GM21390 (cell line): ENCODE measurements around the gene RPTOR.
"Not testable (repeated sequence)": the region's sequence is repeated elsewhere in the genome, so short reads cannot be mapped to it uniquely, and the experiment has no call there.

ENCODE experiments used
- ATAC-seq: cut with Tn5 transposase; IDR thresholded peaks from one replicate; pipeline ENCODE4 v1.9.1; 2021; ENCODE audit not compliant: unreplicated experiment

The RPTOR gene

GRCh38 chr17:80755650-80756405, 211.2 kb downstream of the RPTOR start:
- ATAC-seq = no peak

DNA sequence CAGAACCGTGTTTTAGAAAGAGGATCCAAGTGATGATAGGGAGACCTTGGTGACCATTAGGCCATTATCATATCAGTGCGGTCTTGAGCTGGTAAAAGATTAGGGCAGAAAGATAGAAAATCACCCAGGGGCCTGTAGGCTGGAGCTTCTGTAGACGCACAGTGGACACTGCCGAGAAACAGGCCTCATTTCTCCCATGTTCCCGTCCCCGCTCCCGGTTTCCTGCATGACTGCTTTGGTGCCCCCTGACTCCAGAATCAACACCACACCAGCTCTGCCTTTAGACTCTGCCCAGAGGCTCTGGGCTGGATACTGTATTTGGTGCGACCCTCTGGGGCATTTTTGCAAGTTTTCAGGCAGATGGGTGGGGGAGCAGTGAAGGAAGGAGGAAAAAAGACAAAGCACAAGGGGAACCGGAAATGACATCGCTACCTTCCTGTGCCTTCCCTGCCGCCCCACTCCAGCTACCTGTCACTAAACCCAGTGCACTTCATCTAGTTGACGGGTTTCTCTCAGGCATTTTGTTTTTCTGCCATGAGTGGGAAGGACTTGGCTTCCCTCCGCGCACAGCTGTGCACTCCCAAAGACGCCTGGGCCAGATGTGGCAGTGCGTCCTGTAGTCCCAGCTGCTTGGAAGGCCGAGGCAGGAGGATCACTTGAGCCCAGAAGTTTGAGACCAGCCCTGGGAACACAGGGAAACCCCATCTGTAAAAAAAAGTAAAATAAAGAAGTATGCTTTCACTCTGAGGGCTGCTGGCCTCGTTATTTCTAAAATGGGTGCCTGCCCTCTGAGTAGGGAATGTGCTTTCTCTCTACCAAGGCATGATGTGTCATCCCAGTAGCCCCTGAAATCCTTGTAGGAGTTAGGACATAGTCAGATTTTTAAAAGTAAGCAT, 214.1 kb downstream of the RPTOR start:
- ATAC-seq = no peak

GRCh38 chr17:80759377-80759673, 214.7 kb downstream of the RPTOR start:
- no peak for ATAC-seq

DNA sequence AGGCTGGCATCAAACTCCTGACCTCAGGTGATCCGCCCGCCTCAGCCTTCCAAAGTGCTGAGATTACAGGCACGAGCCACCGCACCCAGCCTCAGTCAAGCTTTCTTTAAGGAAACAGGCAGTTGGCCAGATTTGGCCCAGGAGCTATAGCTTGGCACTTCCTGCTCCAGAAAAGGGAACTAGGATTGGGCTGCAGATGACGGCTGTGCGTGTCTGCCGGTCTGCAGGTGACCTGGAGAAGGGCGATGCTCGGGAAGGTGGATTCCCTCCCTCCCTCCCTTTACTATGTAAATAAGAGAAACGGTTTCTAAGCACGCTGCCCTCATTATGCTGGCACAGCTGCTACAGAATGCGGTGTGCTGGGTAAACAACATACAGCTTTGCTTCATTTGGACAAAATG, 215.9 kb downstream of the RPTOR start:
- ATAC-seq = no peak

GRCh38 chr17:80761110-80761871, 216.7 kb downstream of the RPTOR start:
- ATAC-seq = no peak

DNA sequence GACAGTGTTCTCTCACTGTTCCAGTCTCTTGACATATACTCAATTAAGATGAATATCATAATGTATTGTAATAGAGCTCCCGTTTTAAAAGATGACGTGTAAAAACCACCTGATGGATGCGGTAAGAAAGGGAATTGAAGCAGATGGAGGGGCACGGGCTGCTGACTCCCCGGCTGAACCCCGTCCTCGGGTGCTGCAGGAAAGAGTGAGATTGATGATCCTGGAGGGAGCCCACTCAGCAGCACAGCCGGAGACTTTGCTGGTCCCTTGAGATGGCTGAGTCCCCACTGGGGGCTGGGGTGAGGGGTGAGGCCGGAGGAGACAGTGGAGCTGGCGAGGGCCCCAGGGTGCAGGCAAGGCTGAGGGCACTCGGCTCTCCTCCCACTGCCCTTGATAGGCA, 217.4 kb downstream of the RPTOR start:
- ATAC-seq = no peak

DNA sequence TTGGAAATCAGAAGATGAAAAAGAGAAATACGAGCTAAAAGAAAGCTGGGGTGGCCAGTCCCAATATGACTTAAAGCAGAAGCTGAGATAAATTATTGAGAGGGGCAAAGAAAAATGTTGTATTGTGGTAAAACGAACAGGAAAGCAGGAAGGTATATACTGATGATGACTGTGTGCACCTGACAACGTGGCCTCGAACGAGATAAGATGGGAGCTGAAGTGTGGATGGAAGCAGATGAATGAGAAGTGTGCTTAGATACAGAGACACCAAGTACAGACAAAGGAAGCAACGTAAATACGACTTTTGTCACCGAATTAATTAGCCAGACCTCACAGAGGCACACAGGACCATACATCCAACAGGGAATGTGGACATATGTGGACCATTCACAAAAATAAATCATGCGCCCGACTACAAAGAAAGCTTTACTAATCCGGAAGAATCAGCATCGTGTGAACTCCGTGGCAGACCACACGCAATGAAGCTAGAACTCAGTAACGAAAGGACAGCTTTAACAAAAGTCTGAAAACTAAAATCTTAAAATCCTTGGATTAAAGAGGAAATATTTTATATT, 218.7 kb downstream of the RPTOR start:
- no peak for ATAC-seq

DNA sequence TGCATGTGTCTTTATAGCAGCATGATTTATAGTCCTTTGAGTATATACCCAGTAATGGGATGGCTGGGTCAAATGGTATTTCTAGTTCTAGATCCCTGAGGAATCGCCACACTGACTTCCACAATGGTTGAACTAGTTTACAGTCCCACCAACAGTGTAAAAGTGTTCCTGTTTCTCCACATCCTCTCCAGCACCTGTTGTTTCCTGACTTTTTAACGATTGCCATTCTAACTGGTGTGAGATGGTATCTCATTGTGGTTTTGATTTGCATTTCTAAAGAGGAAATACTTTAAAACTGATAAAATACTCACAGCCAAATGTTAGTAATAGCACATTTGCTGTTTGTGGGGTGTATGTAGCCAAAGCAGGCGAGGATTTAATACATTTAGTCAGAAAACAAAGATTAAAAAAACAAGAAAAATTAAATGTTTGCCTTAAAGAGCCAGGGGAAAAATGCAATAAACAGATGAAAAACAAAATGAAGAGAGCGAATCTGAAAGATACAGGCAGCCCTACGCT, 220.0 kb downstream of the RPTOR start:
- not testable (repeated sequence) for ATAC-seq

DNA sequence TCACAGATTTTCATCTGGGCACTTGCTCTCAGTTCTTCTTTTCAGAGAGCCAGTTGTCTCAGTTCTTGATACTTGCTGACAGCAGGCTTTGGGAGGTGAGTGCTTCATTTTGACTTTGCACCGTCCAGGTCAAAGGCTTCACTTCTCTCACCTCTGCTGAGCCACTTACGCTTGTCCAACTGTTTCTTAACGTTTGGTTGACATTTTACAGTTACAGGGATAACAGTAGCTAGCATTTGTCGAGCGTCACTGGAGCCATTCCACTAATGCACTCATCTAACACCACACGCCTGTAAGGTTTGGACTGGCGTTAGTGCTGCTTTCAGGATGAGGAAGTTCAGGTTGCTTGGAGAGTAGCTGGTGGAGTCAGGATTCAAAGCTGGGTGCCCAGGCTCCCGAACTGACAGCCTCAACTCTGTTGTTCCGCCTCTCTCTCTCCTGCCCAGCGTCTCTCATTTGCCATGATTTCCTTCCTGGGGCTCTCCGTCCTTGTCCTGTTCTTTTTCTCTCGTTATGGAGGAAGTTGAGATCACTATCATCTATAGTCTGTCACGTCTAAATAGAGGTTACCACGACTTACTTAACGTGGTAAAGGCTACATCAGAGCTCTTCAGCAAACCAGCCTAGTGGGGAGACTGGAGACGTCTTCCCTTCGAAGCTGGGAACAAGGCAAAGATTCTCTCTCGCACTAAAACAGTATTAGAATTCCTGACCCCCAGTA, 220.8 kb downstream of the RPTOR start:
- ATAC-seq = no peak

DNA sequence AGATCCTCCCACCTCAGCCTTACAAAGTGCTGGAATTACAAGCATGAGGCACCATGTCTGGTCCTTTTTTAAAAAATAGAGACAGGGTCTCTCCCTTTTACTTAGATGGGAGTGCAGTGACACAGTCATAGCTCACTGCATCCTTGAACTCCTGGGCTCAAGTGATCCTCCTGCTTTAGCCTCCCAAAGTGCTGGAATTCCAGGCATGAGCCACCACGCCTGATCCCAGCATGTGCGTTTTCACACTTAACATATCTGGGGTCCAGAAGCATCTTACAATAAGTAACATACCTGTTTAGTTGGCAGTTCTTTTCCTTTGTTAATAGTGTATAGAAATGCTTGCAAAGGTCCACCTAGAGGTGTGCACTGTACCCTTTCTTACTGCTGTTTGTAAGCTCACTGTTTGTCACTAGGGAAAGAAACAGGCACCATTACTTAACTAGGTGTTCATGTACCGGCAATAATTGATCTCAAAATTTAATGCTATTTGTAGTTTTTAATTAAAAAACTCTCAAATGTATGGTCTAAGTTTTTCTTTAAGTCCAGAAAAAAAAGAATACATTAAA, 221.7 kb downstream of the RPTOR start:
- ATAC-seq = no peak

DNA sequence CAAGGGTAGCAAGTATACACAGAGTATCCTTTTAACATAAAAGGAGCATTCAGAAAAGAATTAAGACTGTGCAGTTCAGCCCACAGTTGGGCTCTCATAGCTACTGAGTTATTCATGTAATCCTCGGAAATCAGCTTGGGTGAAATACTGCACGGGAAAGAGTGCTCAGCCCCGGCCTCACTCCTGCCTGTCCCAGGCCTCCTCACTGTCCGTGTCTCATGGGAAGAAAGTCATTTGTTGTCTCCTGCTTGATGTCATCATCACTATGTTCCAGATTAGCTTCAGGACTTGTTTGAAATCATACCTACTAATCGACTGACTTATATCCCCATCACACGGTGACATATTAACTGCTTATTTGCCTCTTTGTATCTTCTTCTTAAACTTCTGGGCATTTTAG, 223.8 kb downstream of the RPTOR start:
- ATAC-seq = no peak

DNA sequence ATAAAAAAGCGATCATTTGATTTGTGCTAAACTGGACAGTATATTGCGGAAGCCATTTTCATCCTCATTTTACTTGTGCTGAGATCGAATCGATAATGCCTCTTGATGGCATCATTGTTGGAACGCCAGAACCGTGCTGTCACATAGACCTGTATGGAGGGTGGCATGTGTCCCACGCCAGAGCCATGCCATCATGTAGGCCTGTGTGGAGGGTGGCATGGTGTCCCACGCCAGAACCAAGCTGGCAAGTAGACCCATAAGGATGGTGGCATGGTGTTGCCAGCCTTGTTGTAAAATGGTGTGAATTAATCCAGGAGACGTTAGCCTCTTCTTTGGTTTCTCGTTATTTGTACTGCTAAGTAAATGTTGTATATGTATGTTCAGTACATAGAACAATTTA, 224.3 kb downstream of the RPTOR start:
- no peak for ATAC-seq

GRCh38 chr17:80769516-80769915, 224.9 kb downstream of the RPTOR start:
- ATAC-seq = no peak

GRCh38 chr17:80769936-80770625, 225.4 kb downstream of the RPTOR start:
- no peak for ATAC-seq

- no peak for ATAC-seq
Measured at GRCh38 chr17:80770881-80771611, 226.4 kb downstream of the RPTOR start.

DNA sequence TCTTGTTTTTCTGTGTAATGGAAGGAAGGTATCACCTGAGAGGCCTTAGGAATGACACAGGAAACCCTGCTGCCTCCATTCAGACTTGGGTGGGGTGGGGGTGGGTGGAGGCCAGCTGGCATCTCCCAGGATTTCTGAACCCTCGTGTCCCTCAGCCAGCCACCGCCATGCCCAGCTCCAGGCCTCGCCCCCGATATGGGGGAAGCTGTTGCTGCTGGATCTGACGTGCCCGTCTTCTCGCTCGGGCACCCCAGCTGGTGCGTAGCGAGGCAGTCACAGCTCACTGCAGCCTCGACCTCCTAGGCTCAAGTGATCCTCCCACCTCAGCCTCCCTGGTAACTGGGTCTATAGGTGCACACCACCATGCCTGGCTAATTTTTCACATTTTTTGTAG, 227.0 kb downstream of the RPTOR start:
- no peak for ATAC-seq

DNA sequence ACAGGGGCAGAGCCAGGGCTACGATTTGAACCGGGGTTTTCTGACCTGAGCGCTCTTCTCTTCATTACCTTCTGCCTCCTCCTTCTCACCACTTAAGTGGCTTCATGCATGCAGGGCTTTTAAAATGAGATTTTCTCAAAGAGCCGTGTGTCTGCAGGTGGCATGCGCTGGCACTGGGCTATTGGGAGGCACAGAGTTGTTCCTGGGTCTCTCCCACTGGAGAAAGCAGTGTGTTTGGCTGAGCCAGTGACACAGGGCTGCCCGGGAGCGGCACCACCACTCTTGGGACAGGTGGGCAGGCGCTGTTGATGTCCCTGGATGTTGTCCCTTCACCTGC, 228.2 kb downstream of the RPTOR start:
- ATAC-seq = no peak

GRCh38 chr17:80773243-80773991, 228.8 kb downstream of the RPTOR start:
- ATAC-seq = no peak
